Activated T-cell treated with anti-CD3 and anti-CD28 coated beads, Interleukin-2, amount 50 U/mL, for 72 hours (primary cell): ENCODE results near the gene TMPRSS13. TPM values are rescaled to one million over a fixed set of nuclear protein-coding genes. Genes with fewer than 3 reads are reported as not detected.

ENCODE experiments used
- ATAC-seq, 2 donors: fragments of 150-1000 bp; cut with Tn5 transposase; replicated peaks in 1 of 2; 2 replicates each; pipeline ENCODE4 v1.10.0; 2021; ENCODE audit warnings: moderate library complexity in 2 of 2, mild to moderate bottlenecking in 1 of 2
- DNase-seq, 2 donors: peaks; one replicate each; pipeline ENCODE4 v3.0.0; 2021 to 2022; ENCODE audit warnings: mixed read lengths in 1 of 2
- H3K27ac Mint-ChIP-seq: one replicate; pipeline ENCODE4 v1.8.0; 2022; ENCODE audit warnings: mild to moderate bottlenecking, moderate library complexity, mixed read lengths
- H3K27me3 Mint-ChIP-seq: one replicate; pipeline ENCODE4 v1.8.0; 2022; ENCODE audit warnings: low read depth, mixed read lengths
- H3K36me3 Mint-ChIP-seq, 2 donors: one replicate each; pipeline ENCODE4 v1.8.0; 2022; ENCODE audit warnings: mixed read lengths in 2 of 2, mild to moderate bottlenecking in 1 of 2; ENCODE audit not compliant: insufficient read depth in 2 of 2
- H3K4me1 Mint-ChIP-seq: one replicate; pipeline ENCODE4 v1.8.0; 2022; ENCODE audit warnings: low read depth, mixed read lengths
- H3K4me3 Mint-ChIP-seq, 2 donors: one replicate each; pipeline ENCODE4 v1.8.0; 2022; ENCODE audit warnings: mild to moderate bottlenecking in 2 of 2, mixed read lengths in 2 of 2, moderate library complexity in 2 of 2
- H3K9me3 Mint-ChIP-seq, 2 donors: one replicate each; pipeline ENCODE4 v1.8.0; 2022; ENCODE audit warnings: mixed read lengths in 2 of 2
- total RNA-seq, 2 donors: library from RNA; stranded (reverse); gene quantifications; one replicate each; pipeline ENCODE4 v1.2.3, GENCODE V29; 2022

The TMPRSS13 gene
- total RNA-seq, 2 donors from 2014 or later: 3.0 to 3.2 TPM

DNA sequence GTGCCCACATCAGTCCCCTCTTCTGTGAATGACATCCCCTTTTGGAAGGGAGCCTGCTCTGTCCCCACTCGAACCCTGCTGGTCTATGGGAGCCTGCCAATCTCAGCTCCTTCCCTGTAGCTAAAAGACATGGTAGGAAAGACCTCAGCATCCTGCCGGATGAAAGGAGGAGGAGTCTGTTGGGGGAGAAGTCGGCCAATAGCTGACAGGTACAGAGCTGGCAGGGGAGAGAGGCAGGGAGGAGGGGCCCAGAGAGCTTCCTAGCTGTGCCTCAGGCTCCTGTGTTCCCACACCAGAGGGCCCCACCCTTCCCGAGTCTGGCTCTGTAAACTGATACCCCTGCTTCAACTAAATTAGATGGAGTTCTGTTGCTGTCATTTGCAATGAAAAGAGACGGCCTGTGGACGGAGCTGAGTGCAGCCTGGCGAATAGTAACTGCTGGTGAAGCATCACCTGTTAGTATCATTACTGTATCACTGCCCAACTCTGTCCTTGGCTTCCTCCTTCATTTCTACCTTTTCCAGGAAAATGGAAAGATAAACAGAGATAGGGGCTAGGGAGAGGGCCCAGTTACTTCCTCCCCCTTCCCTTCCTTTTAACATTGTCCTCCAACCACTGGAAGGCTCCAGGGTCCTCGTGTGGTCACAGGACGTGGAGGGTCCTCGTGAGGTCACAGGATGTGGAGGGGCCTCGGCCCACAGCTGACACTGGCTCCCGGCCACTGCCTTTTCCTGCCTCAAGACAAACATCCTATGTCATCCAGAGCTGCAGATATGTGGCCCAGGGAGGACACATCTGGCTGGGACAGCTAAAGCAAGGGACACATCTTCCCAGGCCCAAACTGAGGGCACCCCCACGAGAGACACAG is 67.8 kb downstream of the TMPRSS13 start:
- no peak overlapping the region for H3K27ac Mint-ChIP-seq
- no peak overlapping the region for H3K4me3 Mint-ChIP-seq
- DNase-seq: no peak
- H3K27me3 Mint-ChIP-seq: peaks cover 8% of the 10 kb centered on the region
- no peak for ATAC-seq
- H3K4me1 Mint-ChIP-seq: peaks cover 5% of the 10 kb centered on the region
- no peaks in the 10 kb centered on the region for H3K36me3 Mint-ChIP-seq
- no peaks in the 10 kb centered on the region for H3K9me3 Mint-ChIP-seq

DNA sequence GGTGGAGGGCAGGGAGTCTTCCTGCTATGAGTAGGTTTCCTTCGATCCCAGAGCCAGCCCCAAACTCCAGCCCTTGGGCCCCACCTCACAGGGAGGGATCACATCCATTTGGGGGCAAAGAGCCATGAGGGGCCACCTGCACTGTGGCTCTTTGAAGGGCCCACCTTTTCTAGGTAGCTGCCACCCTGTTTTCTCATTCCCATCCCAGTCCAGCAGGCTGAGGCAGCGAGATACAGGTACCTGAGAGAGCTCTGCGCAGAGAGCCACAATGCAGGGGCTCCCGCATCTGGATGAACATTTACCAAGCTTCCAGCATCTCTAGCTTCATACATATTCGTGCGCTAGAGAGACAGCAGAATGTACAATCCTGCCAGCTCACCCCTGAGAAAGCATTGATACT is 69.1 kb downstream of the TMPRSS13 start:
- Mint-ChIP-seq H3K4me3 (no peak overlapping the region), H3K4me1 (peaks cover 5% of the 10 kb centered on the region), H3K27ac (no peak overlapping the region), H3K36me3 (no peaks in the 10 kb centered on the region), H3K9me3 (no peaks in the 10 kb centered on the region), H3K27me3 (peaks cover 8% of the 10 kb centered on the region)
- no peak for ATAC-seq
- no peak for DNase-seq

DNA sequence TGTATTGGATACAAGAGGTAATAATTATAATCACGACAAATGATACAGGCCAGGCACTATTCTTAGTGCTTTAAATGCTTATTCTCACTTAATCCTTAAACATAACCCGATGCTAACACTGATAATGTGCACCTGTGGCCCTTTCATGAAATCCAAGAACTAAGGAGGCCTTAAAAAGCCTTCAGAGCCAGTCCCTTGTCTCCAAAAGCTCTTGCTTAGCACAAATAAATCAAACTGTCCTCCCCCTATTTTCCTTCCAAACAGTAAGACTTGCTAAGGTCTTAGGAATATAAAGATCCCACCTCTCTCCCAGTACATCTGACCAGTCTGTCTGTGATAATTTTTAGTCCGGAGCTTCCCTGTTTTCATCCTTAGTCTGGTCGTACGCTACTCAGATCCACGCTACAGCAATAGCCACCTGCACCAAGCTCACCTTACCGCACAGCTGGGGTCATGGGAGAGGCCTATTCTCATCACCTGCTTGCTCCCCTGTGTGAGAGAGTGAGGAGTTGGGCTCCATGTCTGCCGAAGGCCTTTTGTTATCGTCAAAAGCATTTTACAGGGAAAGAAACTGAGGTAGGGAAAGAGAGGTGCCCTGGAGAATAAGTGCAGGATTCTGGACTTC is 69.6 kb downstream of the TMPRSS13 start:
- H3K9me3 Mint-ChIP-seq: no peaks in the 10 kb centered on the region
- H3K27me3 Mint-ChIP-seq: peaks cover 8% of the 10 kb centered on the region
- H3K27ac Mint-ChIP-seq: no peak overlapping the region
- H3K36me3 Mint-ChIP-seq: no peaks in the 10 kb centered on the region
- DNase-seq: no peak
- H3K4me3 Mint-ChIP-seq: no peak overlapping the region
- ATAC-seq: no peak
- peaks cover 5% of the 10 kb centered on the region for H3K4me1 Mint-ChIP-seq

DNA sequence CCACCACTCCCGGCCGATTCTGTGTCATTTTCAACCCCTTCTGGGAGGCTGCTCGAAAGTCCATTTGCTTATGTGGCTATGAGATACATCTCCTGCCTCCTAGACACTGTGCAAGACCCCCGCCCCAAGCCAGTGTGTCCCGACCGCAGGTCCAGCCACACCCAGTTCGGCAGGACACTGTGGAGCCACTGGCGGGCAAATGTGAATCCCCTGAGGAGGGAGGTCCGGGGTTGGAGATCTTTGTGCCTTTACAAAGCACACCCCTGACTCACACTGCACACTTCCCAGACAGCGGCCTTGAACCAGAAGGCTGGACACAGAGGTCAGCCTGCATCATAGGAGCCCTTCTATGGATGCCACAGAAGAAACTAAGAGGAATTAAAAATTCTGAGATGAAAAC is 70.1 kb downstream of the TMPRSS13 start:
- Mint-ChIP-seq H3K27ac (no peak overlapping the region), H3K4me3 (no peak overlapping the region), H3K9me3 (no peaks in the 10 kb centered on the region), H3K36me3 (no peaks in the 10 kb centered on the region), H3K27me3 (peaks cover 8% of the 10 kb centered on the region), H3K4me1 (peaks cover 5% of the 10 kb centered on the region)
- no peak for ATAC-seq
- no peak for DNase-seq

DNA sequence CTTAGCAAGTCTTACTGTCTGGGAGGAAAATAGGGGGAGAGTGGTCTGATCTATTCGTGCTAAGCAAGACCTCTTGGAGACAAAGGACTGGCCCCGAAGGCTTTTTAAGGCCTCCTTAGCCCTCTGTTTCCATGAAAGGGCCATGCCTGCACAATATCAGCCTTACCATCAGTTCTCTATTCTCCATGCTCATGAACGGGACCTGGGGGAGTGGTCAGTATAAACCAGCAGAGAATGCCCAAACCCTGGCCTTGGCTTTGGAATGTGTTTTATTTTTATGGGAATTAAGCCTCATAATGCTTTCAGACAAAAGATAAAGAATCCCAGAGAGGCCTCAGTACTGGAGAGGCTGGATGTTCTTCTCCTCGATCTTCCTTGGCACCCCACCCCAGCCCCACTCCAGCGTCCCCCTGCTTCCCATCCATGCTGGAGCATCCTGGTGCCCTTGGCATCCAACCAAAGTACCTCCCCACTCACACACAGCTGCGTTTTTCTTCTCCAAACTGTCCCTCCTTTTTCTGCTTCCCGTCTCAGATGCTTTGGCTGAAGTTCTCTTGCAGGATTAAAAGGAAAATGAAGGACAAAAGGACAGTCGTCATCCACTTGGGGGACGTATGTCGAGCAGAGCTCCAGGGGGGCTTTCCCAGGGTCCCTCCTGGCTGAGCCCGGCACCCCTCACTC is 71.3 kb downstream of the TMPRSS13 start:
- no peak overlapping the region for H3K27ac Mint-ChIP-seq
- peaks cover 5% of the 10 kb centered on the region for H3K4me1 Mint-ChIP-seq
- DNase-seq (no peak), ATAC-seq (no peak)
- peaks cover 8% of the 10 kb centered on the region for H3K27me3 Mint-ChIP-seq
- H3K36me3 Mint-ChIP-seq: peaks cover 2% of the 10 kb centered on the region in 2 donors
- H3K9me3 Mint-ChIP-seq: peaks cover 2% of the 10 kb centered on the region in 2 donors
- no peak overlapping the region for H3K4me3 Mint-ChIP-seq

DNA sequence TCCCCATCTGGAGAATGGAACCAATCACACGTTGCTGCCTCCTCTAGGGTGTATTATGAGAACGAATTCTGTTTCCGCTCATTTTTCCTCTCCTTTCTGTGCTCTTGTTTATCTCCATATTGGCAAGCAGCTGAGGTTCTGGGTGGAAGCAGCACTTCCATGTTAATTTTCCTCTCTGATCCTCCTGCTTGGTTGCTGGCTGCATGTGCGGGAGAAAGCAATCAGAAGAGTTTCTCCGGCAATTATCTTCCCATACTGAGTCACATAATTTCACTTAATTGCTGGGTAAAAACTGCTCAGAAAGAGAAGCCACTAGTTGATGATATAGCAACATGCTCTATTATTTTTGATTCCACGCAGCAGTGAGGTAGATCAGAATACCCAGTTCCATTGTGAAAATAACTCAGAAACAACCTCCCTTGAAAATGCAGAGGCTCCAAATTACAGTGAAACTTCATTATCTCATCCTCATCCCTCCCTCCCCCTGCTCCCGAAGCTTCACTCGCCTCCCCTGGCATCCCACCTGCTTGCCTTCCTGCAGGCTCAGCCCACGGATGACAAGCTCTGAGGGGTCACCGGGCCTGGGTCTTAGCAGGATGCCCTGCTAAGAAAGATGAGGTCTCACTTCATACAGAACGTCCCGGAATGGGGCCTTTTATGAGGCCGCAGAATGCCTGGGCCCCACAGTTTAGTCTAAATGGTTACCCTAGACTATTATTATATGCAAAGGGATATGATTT is 73.1 kb downstream of the TMPRSS13 start:
- Mint-ChIP-seq H3K4me1 (no peaks in the 10 kb centered on the region), H3K9me3 (peaks cover 7 to 8% of the 10 kb centered on the region in 2 donors), H3K27ac (no peak overlapping the region), H3K27me3 (peaks cover 8% of the 10 kb centered on the region), H3K36me3 (peaks cover 6 to 7% of the 10 kb centered on the region in 2 donors), H3K4me3 (no peak overlapping the region)
- DNase-seq (no peak), ATAC-seq (no peak)

DNA sequence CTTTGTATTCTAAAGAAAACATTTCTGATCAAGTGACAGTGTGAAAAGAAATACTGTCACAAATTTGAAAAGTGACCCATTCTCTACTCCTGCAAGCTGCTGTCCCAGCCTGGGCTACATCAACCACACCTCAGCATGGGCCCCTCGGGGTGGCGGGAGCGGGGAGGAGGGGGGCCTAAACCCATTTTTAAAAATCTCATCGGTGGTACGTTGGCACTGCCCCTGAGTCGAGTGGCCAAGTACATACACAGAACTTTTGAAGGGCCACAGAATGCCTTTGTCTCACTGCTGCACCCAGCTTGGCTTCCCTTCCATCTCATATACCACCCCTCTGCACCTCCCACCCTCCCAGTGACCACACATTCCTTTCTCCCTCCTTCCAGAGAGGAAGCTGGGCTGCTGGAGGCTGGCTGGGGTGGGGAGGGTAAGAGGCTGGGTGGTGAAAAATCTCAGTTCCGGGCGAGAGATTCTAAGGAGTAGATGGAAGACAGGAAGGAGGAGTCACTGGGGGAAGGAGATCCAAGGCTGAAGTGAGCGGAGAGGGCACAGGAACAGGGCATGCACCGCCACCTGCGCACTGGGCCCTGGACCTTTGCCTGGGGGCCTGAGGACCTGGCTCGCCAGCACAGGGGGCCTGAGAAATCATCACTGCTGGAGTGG is 73.9 kb downstream of the TMPRSS13 start:
- peaks cover 6 to 7% of the 10 kb centered on the region in 2 donors for H3K36me3 Mint-ChIP-seq
- no peak overlapping the region for H3K27ac Mint-ChIP-seq
- ATAC-seq (no peak), DNase-seq (no peak)
- H3K9me3 Mint-ChIP-seq: peaks cover 7 to 8% of the 10 kb centered on the region in 2 donors
- peaks cover 8% of the 10 kb centered on the region for H3K27me3 Mint-ChIP-seq
- H3K4me3 Mint-ChIP-seq: no peak overlapping the region
- H3K4me1 Mint-ChIP-seq: peaks cover 2% of the 10 kb centered on the region

DNA sequence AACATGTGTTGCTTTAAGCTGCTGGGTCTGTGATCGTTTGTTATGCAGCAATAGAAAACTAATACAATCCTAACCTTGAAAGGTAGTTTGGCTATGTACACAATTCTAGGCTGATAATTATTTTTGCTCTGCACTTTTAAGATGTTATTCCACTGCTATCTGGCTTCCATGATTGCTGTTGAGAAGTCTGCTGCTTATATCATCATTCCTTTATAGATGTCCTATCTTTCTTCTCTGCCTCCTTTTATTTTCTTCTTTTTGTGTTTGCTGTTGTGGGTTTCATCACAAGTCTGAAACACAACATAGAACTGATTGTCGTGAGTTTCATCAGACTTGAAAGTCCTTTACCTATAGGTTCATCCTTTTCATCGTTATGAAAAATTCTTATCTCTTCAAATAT is 76.9 kb downstream of the TMPRSS13 start:
- H3K9me3 Mint-ChIP-seq: peaks cover 7 to 8% of the 10 kb centered on the region in 2 donors
- H3K27ac Mint-ChIP-seq: no peak overlapping the region
- peaks cover 6 to 7% of the 10 kb centered on the region in 2 donors for H3K36me3 Mint-ChIP-seq
- DNase-seq: no peak
- H3K4me3 Mint-ChIP-seq: no peak overlapping the region
- ATAC-seq: no peak
- H3K27me3 Mint-ChIP-seq: peaks cover 8% of the 10 kb centered on the region
- H3K4me1 Mint-ChIP-seq: peaks cover 9% of the 10 kb centered on the region

DNA sequence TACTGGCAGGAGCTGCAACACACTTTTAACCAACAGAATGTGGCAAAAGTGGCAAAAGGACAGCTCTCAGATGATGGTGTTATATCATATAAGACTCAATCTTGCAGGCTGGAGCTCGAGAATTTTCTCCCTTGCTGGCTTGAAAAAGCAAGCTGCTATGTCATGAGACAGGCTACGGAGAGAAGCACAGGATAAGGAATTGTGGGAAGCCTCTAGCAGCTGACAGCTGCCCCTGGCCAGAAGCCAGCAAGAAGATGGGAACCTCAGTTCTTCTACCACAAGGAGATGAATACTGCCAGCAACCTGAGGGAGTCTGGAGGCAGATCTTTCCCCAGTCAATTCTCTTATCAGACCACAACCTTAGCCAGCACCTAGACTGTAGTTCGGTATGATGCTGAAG is 77.3 kb downstream of the TMPRSS13 start:
- Mint-ChIP-seq H3K27ac (no peak overlapping the region), H3K4me3 (no peak overlapping the region), H3K9me3 (peaks cover 7 to 8% of the 10 kb centered on the region in 2 donors), H3K4me1 (peaks cover 9% of the 10 kb centered on the region), H3K36me3 (peaks cover 6 to 7% of the 10 kb centered on the region in 2 donors), H3K27me3 (peaks cover 4% of the 10 kb centered on the region)
- no peak for DNase-seq
- ATAC-seq: no peak

DNA sequence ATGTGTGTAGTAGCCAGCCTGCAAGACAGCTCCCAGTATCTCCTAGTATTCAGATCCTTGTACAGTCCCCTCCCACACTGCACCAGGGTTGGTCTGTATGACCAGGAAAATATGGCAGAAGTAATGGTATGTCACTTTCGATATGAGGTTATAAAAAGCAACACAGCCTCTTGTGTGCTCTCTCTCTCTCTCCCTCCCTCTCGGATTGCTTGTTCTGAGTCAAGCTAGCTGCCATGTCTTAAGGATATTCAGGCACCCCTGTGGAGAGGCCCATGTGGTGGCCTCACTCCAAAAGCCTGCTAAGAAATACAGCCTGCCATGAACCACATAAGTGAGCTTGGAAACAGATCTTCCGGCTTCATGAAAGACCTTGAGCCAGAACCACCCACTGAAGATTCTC is 78.1 kb downstream of the TMPRSS13 start:
- Mint-ChIP-seq H3K4me1 (peaks cover 9% of the 10 kb centered on the region), H3K36me3 (peaks cover 6 to 7% of the 10 kb centered on the region in 2 donors), H3K4me3 (no peak overlapping the region), H3K9me3 (peaks cover 7 to 8% of the 10 kb centered on the region in 2 donors), H3K27ac (no peak overlapping the region), H3K27me3 (no peaks in the 10 kb centered on the region)
- no peak for DNase-seq
- no peak for ATAC-seq
